ENCODE results near the gene GLYATL2. TPM values are rescaled to one million over a fixed set of nuclear protein-coding genes. Genes with fewer than 3 reads are reported as not detected.

The GLYATL2 gene, protein sequence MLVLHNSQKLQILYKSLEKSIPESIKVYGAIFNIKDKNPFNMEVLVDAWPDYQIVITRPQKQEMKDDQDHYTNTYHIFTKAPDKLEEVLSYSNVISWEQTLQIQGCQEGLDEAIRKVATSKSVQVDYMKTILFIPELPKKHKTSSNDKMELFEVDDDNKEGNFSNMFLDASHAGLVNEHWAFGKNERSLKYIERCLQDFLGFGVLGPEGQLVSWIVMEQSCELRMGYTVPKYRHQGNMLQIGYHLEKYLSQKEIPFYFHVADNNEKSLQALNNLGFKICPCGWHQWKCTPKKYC
- total RNA-seq (2022; extraction: Qiagen RNA extraction; ENCODE audit: low read depth) = not detected in 5 replicates

DNA sequence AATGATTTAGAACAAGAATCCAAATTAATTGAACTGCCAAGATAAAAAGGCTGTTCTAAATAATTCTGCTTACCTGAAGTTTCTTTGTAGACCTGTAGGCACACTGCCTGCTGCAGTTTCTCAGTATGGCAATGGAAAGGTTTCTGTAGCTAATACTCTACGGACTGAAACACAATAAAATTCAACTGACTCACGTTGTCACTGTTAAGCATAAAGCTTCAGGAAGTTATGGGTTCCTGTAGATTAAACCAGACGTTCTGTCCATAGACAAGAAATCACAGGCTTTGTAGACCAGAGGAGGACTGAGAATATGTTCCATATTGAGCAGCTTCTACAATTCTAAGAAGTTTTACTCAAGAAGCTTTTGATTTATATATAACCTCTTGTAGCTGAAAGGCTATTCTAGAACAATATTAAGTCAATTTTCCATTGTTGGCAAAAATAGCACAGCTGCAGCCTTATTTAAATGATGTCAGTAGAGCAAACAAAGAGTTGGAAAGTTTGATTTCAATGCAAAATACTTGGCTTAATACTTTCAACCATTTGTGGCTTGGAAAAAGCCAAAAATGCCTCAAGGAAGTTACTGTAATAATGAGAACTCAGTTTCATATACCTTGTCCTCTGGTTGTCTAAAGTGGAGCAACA, at the start of gene GLYATL2:
Gene GLYATL2, minus strand, starts transcription at position 344 of the 645 bp plus-strand sequence. CDS start 5,092 bp downstream, outside the sequence.

Other genes starting within 250 kb of the GLYATL2 start
- 0.95 to 1.5 TPM (median 1.2 TPM) in 5 replicates for gene CNTF, start 222.0 kb downstream of the GLYATL2 start, total RNA-seq (2022; extraction: Qiagen RNA extraction; ENCODE audit: low read depth)
- not detected in 5 replicates for gene GLYAT, start 112.8 kb downstream of the GLYATL2 start, total RNA-seq (2022; extraction: Qiagen RNA extraction; ENCODE audit: low read depth)
- 0.07 TPM in 1 of 5 replicates, not detected in the others for gene GLYATL1, start 94.8 kb upstream of the GLYATL2 start, total RNA-seq (2022; extraction: Qiagen RNA extraction; ENCODE audit: low read depth)
- gene GLYATL1B, start 241.6 kb upstream of the GLYATL2 start, total RNA-seq (2022; extraction: Qiagen RNA extraction; ENCODE audit: low read depth) = not detected in 5 replicates

Measured in A549 treated with ZK216348 at 1 μM for 4 hours (cell line).